A204.1 (cell line): ENCODE data around the gene CCDC9B.

Experiments used
- FAIRE-seq: peaks from 2 replicates; lab custom pipeline; 2012; peaks lifted over from hg19 to GRCh38; lab: Jason Lieb, UNC

Gene CCDC9B

GRCh38 chr15:40289140-40289775 lies 51.5 kb downstream of the CCDC9B start:
- FAIRE-seq = no peak

GRCh38 chr15:40287968-40288367 lies 52.8 kb downstream of the CCDC9B start:
- FAIRE-seq = no peak

- no peak for FAIRE-seq
These were observed 53.2 kb downstream of the CCDC9B start for GRCh38 chr15:40287505-40287904.

- no peak for FAIRE-seq
These were observed 53.9 kb downstream of the CCDC9B start for GRCh38 chr15:40286794-40287193.

- FAIRE-seq = no peak
These were observed 54.6 kb downstream of the CCDC9B start for GRCh38 chr15:40286061-40286532.

GRCh38 chr15:40285554-40286011 lies 55.2 kb downstream of the CCDC9B start:
- FAIRE-seq = no peak

GRCh38 chr15:40285151-40285550 lies 55.6 kb downstream of the CCDC9B start:
- FAIRE-seq = no peak

GRCh38 chr15:40283615-40284300 lies 57.0 kb downstream of the CCDC9B start:
- FAIRE-seq = no peak

- FAIRE-seq = no peak
These were observed 57.7 kb downstream of the CCDC9B start, which contains the start of gene ANKRD63 for GRCh38 chr15:40282869-40283614. ANKRD63 (minus strand) TSS chr15:40283064; CDS start chr15:40282586, 478 bp downstream.

- no peak for FAIRE-seq
These were observed 58.4 kb downstream of the CCDC9B start for GRCh38 chr15:40282147-40282868.

- FAIRE-seq = no peak
These were observed 59.0 kb downstream of the CCDC9B start for GRCh38 chr15:40281801-40282146.
